Karpas-422 (cell line): ENCODE results near the gene PIP5KL1. TPM values are rescaled to one million over a fixed set of nuclear protein-coding genes. Genes with fewer than 3 reads are reported as not detected.
"Not testable (repeated sequence)": the region's sequence is repeated elsewhere in the genome, so short reads cannot be mapped to it uniquely, and the experiment has no call there.

Source experiments
- DNase-seq: peaks from one replicate; pipeline ENCODE4 v3.0.0-alpha.2; 2015
- H2AFZ ChIP-seq: fragments of 200-600 bp; sonication (generic); 2 replicates; pipeline ENCODE4 v1.6.1; 2014; ENCODE audit warnings: antibody characterized with exemption, low read length, mixed read lengths
- H3K27ac ChIP-seq: fragments of 200-600 bp; sonication (generic); 2 replicates; pipeline ENCODE4 v1.5.1; 2014; ENCODE audit warnings: mild to moderate bottlenecking, low read length, moderate library complexity
- H3K27me3 ChIP-seq: fragments of 200-600 bp; sonication (generic); 2 replicates; pipeline ENCODE4 v1.6.1; 2014; ENCODE audit warnings: low read length, mixed read lengths
- H3K36me3 ChIP-seq: fragments of 200-600 bp; sonication (generic); 2 replicates; pipeline ENCODE4 v1.6.1; 2014; ENCODE audit warnings: low read length, mixed read lengths; ENCODE audit not compliant: insufficient read depth
- H3K4me1 ChIP-seq: fragments of 200-600 bp; sonication (generic); 2 replicates; pipeline ENCODE4 v1.6.1; 2014; ENCODE audit warnings: mild to moderate bottlenecking, low read length, mixed read lengths
- H3K4me2 ChIP-seq: fragments of 200-600 bp; sonication (generic); 2 replicates; pipeline ENCODE4 v1.6.1; 2014; ENCODE audit warnings: low read length, low read depth, mild to moderate bottlenecking; ENCODE audit not compliant: poor library complexity, severe bottlenecking
- H3K4me3 ChIP-seq: fragments of 200-600 bp; sonication (generic); 2 replicates; pipeline ENCODE4 v1.5.1; 2014; ENCODE audit warnings: mild to moderate bottlenecking, antibody characterized with exemption, low read length, mixed read lengths
- H3K79me2 ChIP-seq: fragments of 200-600 bp; sonication (generic); 2 replicates; pipeline ENCODE4 v1.6.1; 2014; ENCODE audit warnings: mild to moderate bottlenecking, low read length, mixed read lengths
- H3K9ac ChIP-seq: fragments of 200-600 bp; sonication (generic); 2 replicates; pipeline ENCODE4 v1.6.0; 2014; ENCODE audit warnings: low read length
- H3K9me2 ChIP-seq: fragments of 200-600 bp; sonication (generic), shearing (Covaris generic); replicated peaks from 2 replicates; pipeline ENCODE4 v1.6.0; 2014; ENCODE audit warnings: mild to moderate bottlenecking, low read length, moderate library complexity; ENCODE audit not compliant: insufficient read depth
- H3K9me3 ChIP-seq: fragments of 300-700, 200-600 bp; sonication (generic); 2 replicates; pipeline ENCODE4 v1.6.1; 2014; ENCODE audit warnings: low read length, mixed read lengths
- H4K20me1 ChIP-seq: fragments of 200-600 bp; sonication (generic); 2 replicates; pipeline ENCODE4 v1.6.1; 2014; ENCODE audit warnings: mild to moderate bottlenecking, antibody characterized with exemption, low read length, low read depth; ENCODE audit not compliant: insufficient read depth
- total RNA-seq: library from RNA; depleted of rRNA; stranded (reverse); fragments of >200 nt; shearing (Covaris generic); gene quantifications from 2 replicates; pipeline ENCODE4 v1.2.3, GENCODE V29; 2014; ENCODE audit warnings: low replicate concordance

PIP5KL1 gene
- total RNA-seq, 1 experiment from 2014 or later, result 2.7 TPM

DNA sequence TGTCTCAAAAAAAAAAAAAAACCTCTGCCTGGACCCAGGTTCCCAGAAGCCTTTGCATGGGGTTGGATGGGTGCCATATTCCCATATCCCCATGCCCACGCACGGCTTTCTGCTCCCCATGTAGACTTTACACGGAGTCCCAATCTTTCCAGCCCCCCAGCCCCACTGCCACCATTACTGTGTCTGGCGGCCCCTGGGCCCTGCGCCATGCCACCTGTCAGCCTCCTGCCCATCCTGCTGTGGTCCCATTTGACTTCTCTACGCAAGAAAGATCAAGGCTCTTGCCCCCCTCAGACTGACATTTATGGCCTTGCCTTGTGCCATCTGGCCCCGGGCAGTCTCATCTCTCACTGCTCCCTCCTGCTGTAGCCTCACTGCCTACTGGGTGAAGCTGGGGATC lies 46.6 kb downstream of the PIP5KL1 start:
- H3K27me3 ChIP-seq, result no peaks in the 10 kb centered on the region

GRCh38 chr9:127881715-127882114 lies 48.9 kb downstream of the PIP5KL1 start:
- not testable (repeated sequence) for H3K4me2 ChIP-seq, H3K9ac ChIP-seq, H3K27ac ChIP-seq, H3K79me2 ChIP-seq, H3K36me3 ChIP-seq, H3K4me1 ChIP-seq, H3K9me2 ChIP-seq, DNase-seq, H3K9me3 ChIP-seq, H3K4me3 ChIP-seq, H3K27me3 ChIP-seq, H2AFZ ChIP-seq, H4K20me1 ChIP-seq

More for the DNA sequence above, 46.6 kb downstream of the PIP5KL1 start:
- Histone ChIP-seq H3K9me2 (no peaks in the 10 kb centered on the region), H3K4me2 (no peak overlapping the region), H3K9me3 (no peaks in the 10 kb centered on the region), H3K36me3 (peaks cover 11% of the 10 kb centered on the region), H3K4me1 (0 out of 2 replicates have a peak, but pooled peaks cover 1% of the 10 kb centered on the region), H3K27ac (no peak overlapping the region), H3K9ac (no peak overlapping the region), H3K79me2 (no peaks in the 10 kb centered on the region), H3K4me3 (no peak overlapping the region), H2AFZ (no peak overlapping the region), H4K20me1 (no peaks in the 10 kb centered on the region)
- DNase-seq, result no peak

DNA sequence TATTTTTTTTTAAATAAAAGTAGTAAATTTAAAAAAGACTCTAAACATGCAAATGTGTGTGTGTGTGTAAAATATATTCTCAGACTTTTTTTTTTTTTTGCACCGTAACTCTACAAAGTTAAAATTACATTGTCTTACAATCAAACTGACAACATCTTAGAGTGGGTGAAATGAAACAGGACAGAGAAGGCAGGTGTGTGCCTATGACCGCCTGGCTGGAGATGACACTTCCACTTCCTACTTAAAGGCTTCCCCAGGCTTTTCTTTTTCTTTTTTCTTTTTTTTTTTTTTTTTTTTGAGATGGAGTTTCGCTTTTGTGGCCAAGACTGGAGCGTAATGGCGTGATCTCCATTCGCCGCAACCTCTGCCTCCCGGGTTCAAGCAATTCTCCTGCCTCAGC lies 50.4 kb downstream of the PIP5KL1 start:
- Histone ChIP-seq H3K27me3 (no peaks in the 10 kb centered on the region), H2AFZ (no peak overlapping the region), H3K36me3 (no peaks in the 10 kb centered on the region), H3K4me2 (no peak overlapping the region), H3K27ac (no peak overlapping the region), H3K4me3 (no peak overlapping the region), H4K20me1 (no peaks in the 10 kb centered on the region), H3K9me3 (no peaks in the 10 kb centered on the region), H3K4me1 (0 out of 2 replicates have a peak, but pooled peaks cover 2% of the 10 kb centered on the region), H3K9me2 (no peaks in the 10 kb centered on the region), H3K9ac (no peak overlapping the region), H3K79me2 (no peaks in the 10 kb centered on the region)
- DNase-seq, result no peak

DNA sequence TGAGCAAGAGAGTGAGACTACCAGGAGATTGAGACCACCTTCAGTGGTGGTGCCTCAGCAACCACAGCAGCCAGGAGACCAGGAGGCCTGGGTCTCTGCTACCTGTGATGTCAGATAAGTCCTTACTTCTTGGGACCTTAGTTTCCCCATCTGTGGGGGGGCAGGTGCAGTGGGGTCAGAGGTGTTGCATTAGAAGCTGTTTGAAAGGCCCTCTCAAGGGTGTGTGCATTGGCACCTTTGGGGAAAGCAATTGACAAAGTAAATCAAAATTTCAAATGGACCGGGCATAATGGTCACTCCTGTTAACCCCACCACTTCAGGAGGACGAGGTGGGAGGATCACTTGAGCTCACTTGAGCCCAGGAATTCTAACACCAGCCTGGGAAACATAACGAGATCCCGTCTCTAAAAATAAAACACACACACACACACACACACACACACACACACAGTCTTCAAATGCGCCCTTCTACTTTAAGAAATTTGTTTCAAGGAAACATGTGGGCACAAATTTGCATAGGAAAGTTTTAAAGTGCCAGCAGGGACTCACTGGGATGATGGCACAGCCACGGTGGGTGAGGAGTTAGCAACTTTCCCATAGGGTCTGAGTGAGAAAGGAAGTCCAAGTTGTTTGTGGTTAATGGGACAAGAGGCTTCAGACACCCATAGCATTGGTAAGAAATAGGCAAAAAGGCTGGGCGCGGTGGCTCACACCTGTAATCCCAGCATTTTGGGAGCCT lies 51.8 kb downstream of the PIP5KL1 start:
- no peak overlapping the region for H3K4me2 ChIP-seq
- H3K9me3 ChIP-seq, result no peaks in the 10 kb centered on the region
- 0 out of 2 replicates have a peak, but pooled peaks cover 2% of the 10 kb centered on the region for H3K4me1 ChIP-seq
- no peaks in the 10 kb centered on the region for H3K27me3 ChIP-seq
- H3K9me2 ChIP-seq, result no peaks in the 10 kb centered on the region
- no peak for DNase-seq
- H3K27ac ChIP-seq, result no peak overlapping the region
- no peak overlapping the region for H2AFZ ChIP-seq
- no peaks in the 10 kb centered on the region for H3K36me3 ChIP-seq
- H3K79me2 ChIP-seq, result no peaks in the 10 kb centered on the region
- no peak overlapping the region for H3K9ac ChIP-seq
- H3K4me3 ChIP-seq, result no peak overlapping the region
- H4K20me1 ChIP-seq, result no peaks in the 10 kb centered on the region

DNA sequence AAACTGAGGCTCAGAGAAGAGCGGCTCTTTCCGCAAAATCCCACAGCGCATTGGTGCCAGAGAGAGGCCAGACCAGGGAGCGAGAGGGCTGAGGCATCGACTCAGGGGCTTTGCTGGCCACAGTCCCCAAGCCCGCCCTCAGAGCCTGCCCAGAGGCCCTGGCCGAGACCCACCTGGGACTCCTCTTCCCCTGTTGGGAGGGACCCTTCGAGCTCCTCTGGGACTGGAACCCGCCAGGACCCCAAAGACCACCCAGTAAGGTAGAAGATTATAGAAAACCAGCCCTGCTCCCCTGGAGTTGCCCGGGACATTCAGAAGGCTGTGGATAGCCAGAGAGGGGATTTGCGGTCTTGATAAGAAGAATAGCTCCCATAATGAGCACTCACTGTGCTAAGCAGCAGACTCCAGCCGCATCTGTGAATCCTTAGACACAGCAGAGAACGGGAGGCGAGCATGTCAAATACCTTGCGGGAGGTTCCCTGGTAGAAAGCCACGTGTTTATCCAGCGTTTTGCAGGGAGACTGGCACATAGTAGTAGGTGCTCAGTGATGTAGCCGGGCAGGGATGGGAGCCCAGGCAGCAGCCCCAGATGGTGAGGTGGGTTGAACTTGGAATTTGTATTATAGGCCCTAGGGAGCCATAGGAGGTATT lies 52.5 kb downstream of the PIP5KL1 start:
- Histone ChIP-seq H2AFZ (no peak overlapping the region), H3K27ac (no peak overlapping the region), H3K4me2 (no peak overlapping the region), H3K27me3 (no peaks in the 10 kb centered on the region), H3K4me1 (0 out of 2 replicates have a peak, but pooled peaks cover 2% of the 10 kb centered on the region), H3K79me2 (no peaks in the 10 kb centered on the region), H3K9me3 (no peaks in the 10 kb centered on the region), H3K9me2 (no peaks in the 10 kb centered on the region), H4K20me1 (no peaks in the 10 kb centered on the region), H3K9ac (no peak overlapping the region), H3K4me3 (no peak overlapping the region), H3K36me3 (no peaks in the 10 kb centered on the region)
- DNase-seq, result no peak

GRCh38 chr9:127877566-127877998 lies 53.0 kb downstream of the PIP5KL1 start, which contains the start of gene AK1:
Gene AK1, minus strand, starts transcription at chr9:127877675. Its CDS starts 3,058 bp downstream, at chr9:127874617.
- no peak within 1 kb of the TSS for H3K4me3 ChIP-seq
- no peaks in the 10 kb centered on the region for H3K27me3 ChIP-seq
- no peak within 1 kb of the TSS for H3K9ac ChIP-seq
- DNase-seq, result no peak
- no peak within 1 kb of the TSS for H3K27ac ChIP-seq
- H2AFZ ChIP-seq, result no peak within 1 kb of the TSS
- no peaks in the 10 kb centered on the region for H3K9me3 ChIP-seq
- H3K4me2 ChIP-seq, result no peak within 1 kb of the TSS
- H4K20me1 ChIP-seq, result no peaks in the 10 kb centered on the region
- no peaks in the 10 kb centered on the region for H3K79me2 ChIP-seq
- H3K36me3 ChIP-seq, result no peaks in the 10 kb centered on the region
- 0 out of 2 replicates have a peak, but pooled peaks cover 2% of the 10 kb centered on the region for H3K4me1 ChIP-seq
- no peaks in the 10 kb centered on the region for H3K9me2 ChIP-seq

GRCh38 chr9:127876764-127877562 lies 53.6 kb downstream of the PIP5KL1 start:
- no peaks in the 10 kb centered on the region for H3K79me2 ChIP-seq
- no peak overlapping the region for H3K27ac ChIP-seq
- no peaks in the 10 kb centered on the region for H3K9me2 ChIP-seq
- no peaks in the 10 kb centered on the region for H3K36me3 ChIP-seq
- H3K9me3 ChIP-seq, result no peaks in the 10 kb centered on the region
- H3K4me3 ChIP-seq, result no peak overlapping the region
- DNase-seq, result no peak
- H3K9ac ChIP-seq, result no peak overlapping the region
- H4K20me1 ChIP-seq, result no peaks in the 10 kb centered on the region
- no peak overlapping the region for H3K4me2 ChIP-seq
- no peak overlapping the region for H2AFZ ChIP-seq
- no peaks in the 10 kb centered on the region for H3K27me3 ChIP-seq
- H3K4me1 ChIP-seq, result 0 out of 2 replicates have a peak, but pooled peaks cover 2% of the 10 kb centered on the region
